Measurements from ENCODE around the gene NDUFAB1. TPM values are rescaled to one million over a fixed set of nuclear protein-coding genes. Genes with fewer than 3 reads are reported as not detected.

NDUFAB1 gene
- total RNA-seq (10 to 100 TPM; 24.2 to 44.3 (median 41.0) TPM), total RNA-seq (17.2 to 130 (median 27.4) reads per million in 29 experiments)
- 52.9 TPM for total RNA-seq (2013)

- Mint-ChIP-seq H3K9me3 (no peaks in the 10 kb centered on the region), H3K27me3 (no peaks in the 10 kb centered on the region), H3K4me1 (peaks cover 35 to 41% (median 39%) of the 10 kb centered on the region in 3 donors), H3K4me3 (peak within 1 kb of the TSS; percentile 75 to 84 (median 84)), H3K36me3 (peaks cover 15% of the 10 kb centered on the region), H3K27ac (peak within 1 kb of the TSS; percentile 55 to 82)
- WGBS (ENCODE audit: insufficient coverage), result under 1% methylated on average over 60 of the region's 67 CpGs
- ATAC-seq (replicated peaks in 1 of 4) (peak; percentile 98 to 100 (median 100)), DNase-seq (peak; percentile 78 to 94 (median 87))
- CTCF ChIA-PET, result interaction anchor here (0.7 to 2.8 kb wide), 8 partner anchors 9 to 446 kb away, joined by 3 to 16 read pairs (median 3); partner anchors contain the start of genes EARS2 (in 1 of the 2) and UBFD1 (in 1 of the 2)
- no peaks in the 10 kb centered on the region for H3K9me3 ChIP-seq
- H3K4me3 ChIP-seq (ENCODE audit: control insufficient read depth in 1 of 2, extremely low read depth in 1 of 2, low read length in 1 of 2), result peak within 1 kb of the TSS; percentile 75 to 89
- no peaks in the 10 kb centered on the region for H3K27me3 ChIP-seq (replicated peaks in 1 of 2; ENCODE audit: control insufficient read depth in 2 of 2, extremely low read depth in 1 of 2, insufficient read depth in 2 of 2, low read length in 1 of 2)
- H3K36me3 ChIP-seq (ENCODE audit: control insufficient read depth in 2 of 2, extremely low read depth in 1 of 2, insufficient read depth in 1 of 2, low read length in 1 of 2), result peaks cover 5 to 21% of the 10 kb centered on the region in 2 donors
- H3K4me1 ChIP-seq (ENCODE audit: control insufficient read depth in 1 of 2, extremely low read depth in 1 of 2, insufficient read depth in 2 of 2, low read length in 2 of 2), result peaks cover 8 to 27% of the 10 kb centered on the region in 2 experiments
- peak within 1 kb of the TSS; percentile 52 for H3K27ac ChIP-seq (ENCODE audit: low read length)
- POLR2A ChIA-PET, result interaction anchor here in 1 of 2 donors (0.5 kb wide), 1 partner anchor 1383 kb away, joined by 3 read pairs; no protein-coding TSS in a partner anchor
Measured at GRCh38 chr16:23595951-23596720, at the start of gene NDUFAB1. TSS of gene NDUFAB1 (minus strand) at chr16:23596316. CDS start at chr16:23596290, 26 bp downstream.

GRCh38 chr16:23642246-23642774, 46.2 kb upstream of the NDUFAB1 start:
- H3K36me3 ChIP-seq (ENCODE audit: control insufficient read depth in 2 of 2, extremely low read depth in 1 of 2, insufficient read depth in 1 of 2, low read length in 1 of 2), result peaks cover 0 to 12% of the 10 kb centered on the region in 2 donors
- Mint-ChIP-seq H3K4me1 (peaks cover 46 to 50% (median 50%) of the 10 kb centered on the region in 3 donors), H3K27me3 (no peaks in the 10 kb centered on the region), H3K9me3 (no peaks in the 10 kb centered on the region), H3K36me3 (peaks cover 25% of the 10 kb centered on the region), H3K27ac (peak overlapping the region; percentile 93 to 94), H3K4me3 (peak overlapping the region; percentile 94 to 98 (median 98))
- 72% methylated on average over 2 of the region's 14 CpGs for WGBS (ENCODE audit: insufficient coverage)
- H3K27me3 ChIP-seq (replicated peaks in 1 of 2; ENCODE audit: control insufficient read depth in 2 of 2, extremely low read depth in 1 of 2, insufficient read depth in 2 of 2, low read length in 1 of 2), result no peaks in the 10 kb centered on the region
- DNase-seq (no peak), ATAC-seq (replicated peaks in 1 of 4) (no peak)
- H3K27ac ChIP-seq (ENCODE audit: low read length), result peak overlapping the region; percentile 61
- peak overlapping the region; percentile 97 to 100 for H3K4me3 ChIP-seq (ENCODE audit: control insufficient read depth in 1 of 2, extremely low read depth in 1 of 2, low read length in 1 of 2)
- ChIA-PET CTCF (no interaction called here), POLR2A (interaction anchor here (0.7 kb wide), 2 partner anchors 72 to 192 kb away, joined by 3 read pairs; no protein-coding TSS in a partner anchor)
- H3K4me1 ChIP-seq (ENCODE audit: control insufficient read depth in 1 of 2, extremely low read depth in 1 of 2, insufficient read depth in 2 of 2, low read length in 2 of 2), result peaks cover 6 to 26% of the 10 kb centered on the region in 2 experiments
- H3K9me3 ChIP-seq, result no peaks in the 10 kb centered on the region

- ATAC-seq (replicated peaks in 1 of 4) (peak; percentile 94 to 97 (median 96)), DNase-seq (peak; percentile 60 to 87 (median 74))
- Histone ChIP-seq H3K27ac (ENCODE audit: low read length) (peak within 1 kb of the TSS; percentile 61), H3K27me3 (replicated peaks in 1 of 2; ENCODE audit: control insufficient read depth in 2 of 2, extremely low read depth in 1 of 2, insufficient read depth in 2 of 2, low read length in 1 of 2) (no peaks in the 10 kb centered on the region), H3K4me3 (ENCODE audit: control insufficient read depth in 1 of 2, extremely low read depth in 1 of 2, low read length in 1 of 2) (peak within 1 kb of the TSS; percentile 97 to 100), H3K4me1 (ENCODE audit: control insufficient read depth in 1 of 2, extremely low read depth in 1 of 2, insufficient read depth in 2 of 2, low read length in 2 of 2) (peaks cover 6 to 26% of the 10 kb centered on the region in 2 experiments), H3K9me3 (no peaks in the 10 kb centered on the region), H3K36me3 (ENCODE audit: control insufficient read depth in 2 of 2, extremely low read depth in 1 of 2, insufficient read depth in 1 of 2, low read length in 1 of 2) (peaks cover 0 to 10% of the 10 kb centered on the region in 2 donors)
- Mint-ChIP-seq H3K27ac (peak within 1 kb of the TSS; percentile 93 to 94), H3K9me3 (no peaks in the 10 kb centered on the region), H3K27me3 (no peaks in the 10 kb centered on the region), H3K36me3 (peaks cover 20% of the 10 kb centered on the region), H3K4me3 (peak within 1 kb of the TSS; percentile 94 to 98 (median 98)), H3K4me1 (peaks cover 36 to 43% (median 42%) of the 10 kb centered on the region in 3 donors)
- CTCF ChIA-PET, result no interaction called here
- POLR2A ChIA-PET, result interaction anchor here (0.6 to 1.0 kb wide), 2 partner anchors 21 to 223 kb away, joined by 3 to 4 read pairs; no protein-coding TSS in a partner anchor
- under 1% methylated on average over 54 of the region's 64 CpGs for WGBS (ENCODE audit: insufficient coverage)
Measured at GRCh38 chr16:23640931-23641765, 45.0 kb upstream of the NDUFAB1 start, which contains the start of the genes DCTN5 and PALB2. TSS of gene DCTN5 (plus strand) at chr16:23641466. CDS start at chr16:23641543, 77 bp downstream. TSS of gene PALB2 (minus strand) at chr16:23641310. CDS start at chr16:23641157, 153 bp downstream.

- Histone ChIP-seq H3K36me3 (ENCODE audit: control insufficient read depth in 2 of 2, extremely low read depth in 1 of 2, insufficient read depth in 1 of 2, low read length in 1 of 2) (peaks cover 0 to 9% of the 10 kb centered on the region in 2 donors), H3K4me1 (ENCODE audit: control insufficient read depth in 1 of 2, extremely low read depth in 1 of 2, insufficient read depth in 2 of 2, low read length in 2 of 2) (peaks cover 6 to 26% of the 10 kb centered on the region in 2 experiments), H3K4me3 (ENCODE audit: control insufficient read depth in 1 of 2, extremely low read depth in 1 of 2, low read length in 1 of 2) (peak overlapping the region; percentile 97 to 100), H3K27ac (ENCODE audit: low read length) (peak overlapping the region; percentile 61), H3K27me3 (replicated peaks in 1 of 2; ENCODE audit: control insufficient read depth in 2 of 2, extremely low read depth in 1 of 2, insufficient read depth in 2 of 2, low read length in 1 of 2) (no peaks in the 10 kb centered on the region), H3K9me3 (no peaks in the 10 kb centered on the region)
- Mint-ChIP-seq H3K4me3 (peak overlapping the region; percentile 94 to 98 (median 98)), H3K27me3 (no peaks in the 10 kb centered on the region), H3K27ac (peak overlapping the region; percentile 88 to 93), H3K36me3 (peaks cover 20% of the 10 kb centered on the region), H3K9me3 (no peaks in the 10 kb centered on the region), H3K4me1 (peaks cover 30 to 37% (median 36%) of the 10 kb centered on the region in 3 donors)
- ChIA-PET CTCF (no interaction called here), POLR2A (interaction anchor here in 1 of 2 donors (1.0 kb wide), 1 partner anchor 22 kb away, joined by 3 read pairs; no protein-coding TSS in a partner anchor)
- no CpG with 5 or more reads among the region's 8 CpGs for WGBS (ENCODE audit: insufficient coverage)
- ATAC-seq (replicated peaks in 1 of 4), result peak in 1 of 4 experiments; percentile 14
- peak in 1 of 35 experiments; percentile 1 for DNase-seq
Measured at GRCh38 chr16:23640615-23640930, 44.5 kb upstream of the NDUFAB1 start.

- Histone ChIP-seq H3K9me3 (no peaks in the 10 kb centered on the region), H3K27me3 (replicated peaks in 1 of 2; ENCODE audit: control insufficient read depth in 2 of 2, extremely low read depth in 1 of 2, insufficient read depth in 2 of 2, low read length in 1 of 2) (no peaks in the 10 kb centered on the region), H3K4me1 (ENCODE audit: control insufficient read depth in 1 of 2, extremely low read depth in 1 of 2, insufficient read depth in 2 of 2, low read length in 2 of 2) (peaks cover 6 to 15% of the 10 kb centered on the region in 2 experiments), H3K4me3 (ENCODE audit: control insufficient read depth in 1 of 2, extremely low read depth in 1 of 2, low read length in 1 of 2) (no peak overlapping the region), H3K36me3 (ENCODE audit: control insufficient read depth in 2 of 2, extremely low read depth in 1 of 2, insufficient read depth in 1 of 2, low read length in 1 of 2) (peaks cover 0 to 17% of the 10 kb centered on the region in 2 donors), H3K27ac (ENCODE audit: low read length) (no peak overlapping the region)
- CTCF ChIA-PET, result no interaction called here
- Mint-ChIP-seq H3K4me3 (no peak overlapping the region), H3K36me3 (peaks cover 32% of the 10 kb centered on the region), H3K27me3 (no peaks in the 10 kb centered on the region), H3K27ac (no peak overlapping the region), H3K9me3 (no peaks in the 10 kb centered on the region), H3K4me1 (peaks cover 14 to 26% (median 15%) of the 10 kb centered on the region in 3 donors)
- POLR2A ChIA-PET, result no interaction called here
- ATAC-seq (replicated peaks in 1 of 4), result no peak
- no peak for DNase-seq
Measured at GRCh38 chr16:23635958-23636357, 39.8 kb upstream of the NDUFAB1 start.

All from T-cell (primary cell).